Neural cell (in vitro differentiated cells): ENCODE measurements around the gene TTC32. TPM values are rescaled to one million over a fixed set of nuclear protein-coding genes. Genes with fewer than 3 reads are reported as not detected.

ENCODE experiments used
- H2AFZ ChIP-seq: fragments of 200-600, 300-800 bp; sonication (generic), shearing (Covaris generic); 2 replicates; pipeline ENCODE4 v1.6.0; 2014; ENCODE audit warnings: low read depth, mild to moderate bottlenecking, antibody characterized with exemption, low read length, moderate library complexity
- H3F3A ChIP-seq: fragments of 200-600 bp; shearing (Covaris generic); 2 replicates; pipeline ENCODE4 v1.6.1; 2016; ENCODE audit warnings: mild to moderate bottlenecking, moderate library complexity, mixed read lengths, antibody characterized with exemption, low read length; ENCODE audit not compliant: insufficient read depth, poor library complexity, severe bottlenecking
- H3K27ac ChIP-seq: fragments of 200-600, 300-800 bp; sonication (generic), shearing (Covaris generic); 2 replicates; pipeline ENCODE4 v1.5.1; 2014; ENCODE audit warnings: mild to moderate bottlenecking, low read length, moderate library complexity
- H3K27me3 ChIP-seq: fragments of 300-800, 200-600 bp; sonication (generic), shearing (Covaris generic); 2 replicates; pipeline ENCODE4 v1.6.0; 2014; ENCODE audit warnings: mild to moderate bottlenecking, low read depth, low read length, moderate library complexity; ENCODE audit not compliant: insufficient read depth
- H3K36me3 ChIP-seq: fragments of 300-800, 200-600 bp; sonication (generic), shearing (Covaris generic); 2 replicates; pipeline ENCODE4 v1.5.1; 2014; ENCODE audit warnings: mild to moderate bottlenecking, antibody characterized with exemption, low read length, moderate library complexity; ENCODE audit not compliant: insufficient read depth
- H3K4me2 ChIP-seq: fragments of 300-800, 200-600 bp; sonication (generic), shearing (Covaris generic); 2 replicates; pipeline ENCODE4 v1.6.0; 2014; ENCODE audit warnings: mild to moderate bottlenecking, low read length
- H3K4me3 ChIP-seq: fragments of 300-800, 200-600 bp; sonication (generic), shearing (Covaris generic); 2 replicates; pipeline ENCODE4 v1.5.1; 2014; ENCODE audit warnings: mild to moderate bottlenecking, low read length, moderate library complexity
- H3K79me2 ChIP-seq: fragments of 200-600 bp; shearing (Covaris generic); replicated peaks from 2 replicates; pipeline ENCODE4 v1.6.0; 2014; ENCODE audit warnings: mild to moderate bottlenecking, low read length, moderate library complexity; ENCODE audit not compliant: insufficient read depth
- H3K9ac ChIP-seq: fragments of 300-800, 200-600 bp; sonication (generic), shearing (Covaris generic); 2 replicates; pipeline ENCODE4 v1.6.1; 2016; ENCODE audit warnings: mild to moderate bottlenecking, low read length, mixed read lengths
- H3K9me2 ChIP-seq: fragments of 200-600 bp; shearing (Covaris generic); 2 replicates; pipeline ENCODE4 v1.6.1; 2016; ENCODE audit warnings: mild to moderate bottlenecking, low read length, mixed read lengths; ENCODE audit not compliant: insufficient read depth
- H3K9me3 ChIP-seq: fragments of 200-600, 300-800 bp; sonication (generic), shearing (Covaris generic); 2 replicates; pipeline ENCODE4 v1.6.1; 2016; ENCODE audit warnings: mild to moderate bottlenecking, mixed run types, low read length, moderate library complexity, mixed read lengths
- H4K20me1 ChIP-seq: fragments of 200-600 bp; shearing (Covaris generic); 2 replicates; pipeline ENCODE4 v1.6.1; 2016; ENCODE audit warnings: mild to moderate bottlenecking, mixed run types; ENCODE audit not compliant: insufficient read depth
- CTCF ChIP-seq: fragments of 450-650 bp; IDR thresholded peaks from 2 replicates; pipeline ENCODE4 v1.5.1; 2014; ENCODE audit warnings: antibody characterized with exemption, mild to moderate bottlenecking, moderate library complexity; ENCODE audit not compliant: poor library complexity, severe bottlenecking
- EP300 ChIP-seq: fragments of 450-650 bp; conservative IDR thresholded peaks from 2 replicates; pipeline ENCODE4 v1.6.1; 2014; ENCODE audit warnings: antibody characterized with exemption, mild to moderate bottlenecking, moderate library complexity; ENCODE audit not compliant: poor library complexity, severe bottlenecking
- EZH2 ChIP-seq: fragments of 200-600, 300-800 bp; shearing (Covaris generic), sonication (generic); IDR thresholded peaks from 2 replicates; pipeline ENCODE4 v1.6.1; 2014; ENCODE audit warnings: antibody characterized with exemption, low read length, borderline replicate concordance, mild to moderate bottlenecking; ENCODE audit not compliant: insufficient read depth, poor library complexity, severe bottlenecking
- MXI1 ChIP-seq: fragments of 450-650 bp; conservative IDR thresholded peaks from 2 replicates; pipeline ENCODE4 v1.6.1; 2014; ENCODE audit warnings: antibody characterized with exemption, mild to moderate bottlenecking; ENCODE audit not compliant: poor library complexity, severe bottlenecking
- POLR2AphosphoS5 ChIP-seq: IDR thresholded peaks from 2 replicates; pipeline ENCODE4 v1.6.1; 2012
- RAD21 ChIP-seq: fragments of 450-650 bp; conservative IDR thresholded peaks from 2 replicates; pipeline ENCODE4 v1.6.1; 2014; ENCODE audit warnings: antibody characterized with exemption, mild to moderate bottlenecking, moderate library complexity
- REST ChIP-seq: IDR thresholded peaks from 2 replicates; pipeline ENCODE4 v1.6.1; 2012; ENCODE audit warnings: borderline replicate concordance
- SMC3 ChIP-seq: fragments of 450-650 bp; conservative IDR thresholded peaks from 2 replicates; pipeline ENCODE4 v1.6.1; 2014; ENCODE audit warnings: antibody characterized with exemption, mild to moderate bottlenecking, moderate library complexity; ENCODE audit not compliant: poor library complexity
- TAF1 ChIP-seq: IDR thresholded peaks from 2 replicates; pipeline ENCODE4 v1.6.1; 2012; ENCODE audit warnings: low read depth
- polyA plus RNA-seq: library from polyadenylated mRNA; depleted of rRNA; stranded (reverse); fragments of >200 nt; gene quantifications from 2 replicates; pipeline ENCODE4 v1.2.3, GENCODE V29; 2014

TTC32 gene
- polyA plus RNA-seq, 1 donor from 2014 or later = 106 TPM

DNA sequence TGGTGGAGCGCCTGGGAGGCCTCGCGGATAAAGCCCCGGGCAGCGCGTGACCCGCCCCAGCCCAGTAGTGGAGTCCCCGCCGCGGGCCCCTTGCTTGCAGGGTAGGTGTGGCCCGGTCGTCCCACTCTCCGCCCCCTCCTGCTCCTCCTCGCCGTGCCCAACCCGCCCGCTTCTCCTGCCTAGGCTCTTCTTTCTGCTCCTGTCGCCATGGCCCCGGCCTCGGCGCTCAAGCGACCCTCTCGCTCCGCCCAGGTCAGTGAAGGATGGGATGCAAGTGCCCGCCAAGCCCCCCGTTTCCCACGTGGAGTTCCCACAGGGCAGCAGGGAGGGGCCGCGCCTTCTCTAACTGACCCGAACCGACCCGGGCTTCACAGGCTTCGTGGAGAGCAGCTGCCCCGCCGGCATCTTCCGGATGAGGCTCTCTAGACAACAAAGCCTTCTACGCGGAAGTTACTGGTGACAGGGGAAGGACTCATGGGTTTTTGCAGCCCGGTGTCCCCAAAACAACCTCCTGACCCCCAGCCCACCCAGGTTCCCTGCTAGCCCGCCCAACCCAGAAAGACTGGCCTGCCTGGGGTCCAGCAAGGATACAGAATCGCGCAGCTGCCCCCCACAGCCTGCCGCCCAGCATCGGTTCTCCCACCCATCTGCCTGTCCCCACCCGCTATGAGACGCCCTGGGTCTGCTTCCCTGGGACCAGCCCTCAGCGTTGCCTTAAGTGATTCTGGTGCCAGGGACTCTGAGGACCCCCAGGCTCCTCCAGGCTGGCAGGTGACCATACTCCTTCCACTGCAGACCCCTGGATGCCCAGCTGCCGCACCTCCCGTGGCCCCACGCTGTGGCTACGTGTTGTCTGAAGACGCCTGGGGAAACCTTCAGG is 32.8 kb downstream of the TTC32 start:
- H3K27ac ChIP-seq = no peak overlapping the region
- TF ChIP-seq EZH2 (no peak), EP300 (no peak), CTCF (no peak), RAD21 (no peak)
- no peaks in the 10 kb centered on the region for H3F3A ChIP-seq
- H3K9ac ChIP-seq = no peak overlapping the region
- no peak overlapping the region for H3K4me3 ChIP-seq
- no peak overlapping the region for H3K4me2 ChIP-seq
- H4K20me1 ChIP-seq = no peaks in the 10 kb centered on the region
- no peak overlapping the region for H2AFZ ChIP-seq
- H3K9me3 ChIP-seq = no peaks in the 10 kb centered on the region
- H3K36me3 ChIP-seq = no peaks in the 10 kb centered on the region
- no peaks in the 10 kb centered on the region for H3K9me2 ChIP-seq
- no peaks in the 10 kb centered on the region for H3K79me2 ChIP-seq
- peaks cover 8% of the 10 kb centered on the region for H3K27me3 ChIP-seq

DNA sequence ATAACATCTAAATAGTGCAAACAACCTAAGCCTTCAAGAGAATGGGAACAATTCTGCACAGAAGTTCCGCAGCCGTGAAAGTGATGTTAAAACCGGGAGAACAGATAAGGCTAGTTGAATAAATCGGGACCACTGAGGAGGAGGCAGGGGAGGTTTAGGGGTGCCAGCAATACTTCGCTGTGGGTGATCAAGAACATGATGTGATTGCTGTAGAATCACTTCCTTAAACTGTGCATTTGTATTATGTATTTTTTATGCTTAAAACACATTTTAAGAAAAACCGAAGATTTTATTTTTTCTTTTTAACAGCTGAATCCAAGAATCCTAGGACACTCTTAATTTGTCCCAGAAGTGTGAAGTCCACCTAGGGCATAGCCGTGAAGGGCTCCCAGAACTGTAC is 33.6 kb downstream of the TTC32 start:
- Histone ChIP-seq H3K4me2 (no peak overlapping the region), H3K9ac (no peak overlapping the region), H3K79me2 (no peaks in the 10 kb centered on the region), H4K20me1 (no peaks in the 10 kb centered on the region), H3K27ac (no peak overlapping the region), H3F3A (no peaks in the 10 kb centered on the region), H3K9me2 (no peaks in the 10 kb centered on the region), H3K4me3 (no peak overlapping the region), H3K27me3 (peaks cover 8% of the 10 kb centered on the region), H3K9me3 (no peaks in the 10 kb centered on the region), H3K36me3 (no peaks in the 10 kb centered on the region), H2AFZ (no peak overlapping the region)
- TF ChIP-seq POLR2AphosphoS5 (no peak), TAF1 (no peak), RAD21 (no peak), CTCF (no peak), EZH2 (no peak), MXI1 (no peak), EP300 (no peak), SMC3 (no peak), REST (no peak)
